Umbilical cord (tissue), 2 donors: ENCODE results near the gene CIAO3. TPM values are rescaled to one million over a fixed set of nuclear protein-coding genes. Genes with fewer than 3 reads are reported as not detected.
A peak's percentile ranks its signal among the peaks of the same experiment; 100 is the strongest.

Experiments used
- DNase-seq: peaks from one replicate; pipeline ENCODE4 v3.0.0-alpha.2; 2015; ENCODE audit warnings: low spot score
- total RNA-seq: library from RNA; depleted of rRNA; stranded (reverse); fragments of >200 nt; gene quantifications from one replicate; pipeline ENCODE4 v1.2.3, GENCODE V29; 2014; ENCODE audit warnings: low replicate concordance; ENCODE audit not compliant: insufficient read depth

CIAO3 gene
- total RNA-seq, 1 donor from 2014 or later: 32.5 TPM

DNA sequence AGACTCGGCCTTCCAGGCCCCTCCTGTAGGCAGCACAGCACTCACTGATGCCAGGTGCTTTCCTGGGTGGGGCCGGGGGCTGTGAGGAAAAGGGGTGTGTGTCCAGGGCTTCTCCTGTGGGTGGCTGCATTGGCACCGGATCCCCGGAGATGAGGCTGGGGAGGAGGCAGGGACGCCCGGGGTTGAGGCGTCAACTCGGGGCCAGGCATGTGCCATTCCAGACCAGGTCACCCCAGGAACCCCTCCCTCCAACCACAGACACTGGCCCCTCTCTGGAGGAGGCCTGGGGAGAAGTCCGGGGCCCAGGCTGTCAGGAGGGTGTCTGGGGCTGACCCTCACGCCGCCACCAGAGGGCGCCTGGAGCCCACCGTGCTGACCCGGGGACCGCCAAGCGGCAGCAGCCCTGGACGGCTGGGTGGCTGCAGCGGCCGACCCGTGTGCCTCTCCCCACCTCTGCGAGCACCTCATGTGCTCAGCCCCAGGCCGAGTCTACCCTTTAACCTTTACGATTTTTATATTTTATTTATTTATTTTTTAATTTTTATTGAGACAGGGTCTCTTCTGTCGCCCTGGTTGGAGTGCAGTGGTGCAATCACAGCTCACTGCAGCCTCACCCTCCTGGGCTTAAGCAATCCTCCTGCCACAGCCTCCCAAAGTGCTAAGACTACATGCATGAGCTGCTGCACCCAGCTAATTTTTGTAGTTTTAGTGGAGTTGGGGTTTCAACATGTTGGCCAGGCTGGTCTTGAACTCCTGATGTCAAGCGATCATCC, 29.1 kb downstream of the CIAO3 start:
- DNase-seq: peak; percentile 54

DNA sequence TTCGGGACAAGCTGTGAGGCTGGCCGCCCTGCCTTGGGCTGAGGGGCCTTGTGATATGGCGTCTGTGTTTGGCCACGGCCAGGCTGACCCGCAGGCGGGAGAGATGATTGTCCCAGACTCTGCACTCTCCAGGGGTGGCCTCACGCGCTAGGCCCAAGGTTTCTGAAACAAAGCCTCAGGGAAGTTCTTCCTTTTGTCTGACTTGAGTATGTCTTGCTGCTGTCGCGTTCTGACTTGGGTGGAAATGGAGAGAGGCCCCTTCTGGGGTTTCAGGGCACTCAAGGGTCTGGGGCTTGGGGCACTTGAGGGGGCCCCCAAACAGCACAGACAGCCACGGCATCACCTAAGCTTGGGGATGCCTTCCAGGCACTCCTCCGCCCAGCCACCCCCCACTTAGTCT, 29.7 kb downstream of the CIAO3 start:
- DNase-seq: no peak

DNA sequence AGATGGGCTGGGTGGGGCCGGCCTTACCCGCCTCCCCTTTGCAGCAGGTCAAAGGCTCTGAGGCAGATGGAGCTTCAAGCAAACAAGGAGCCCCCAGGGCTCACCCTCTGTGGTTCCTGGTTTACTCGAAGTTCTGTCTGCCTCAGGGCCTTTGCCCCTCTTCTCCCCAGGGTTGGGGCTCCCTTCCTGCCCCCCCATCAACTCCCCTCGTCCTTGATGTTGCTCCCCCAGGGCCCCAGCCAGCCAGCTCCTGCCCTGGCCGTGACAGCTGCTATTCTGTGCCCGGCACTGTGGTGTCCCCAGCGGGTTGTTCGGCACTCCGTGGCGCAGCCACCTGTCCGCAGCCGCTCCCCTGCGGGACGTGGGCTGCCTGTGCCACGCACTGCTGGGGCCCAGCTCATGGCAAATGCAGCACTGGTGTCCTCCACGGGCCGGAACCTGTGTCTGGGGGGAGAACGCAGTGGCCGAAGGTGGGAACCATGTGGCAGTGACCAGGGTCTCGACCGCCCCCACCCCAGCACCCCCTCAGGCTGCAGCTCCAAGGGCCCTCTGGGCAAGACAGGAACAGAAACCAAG, 30.2 kb downstream of the CIAO3 start:
- no peak for DNase-seq

DNA sequence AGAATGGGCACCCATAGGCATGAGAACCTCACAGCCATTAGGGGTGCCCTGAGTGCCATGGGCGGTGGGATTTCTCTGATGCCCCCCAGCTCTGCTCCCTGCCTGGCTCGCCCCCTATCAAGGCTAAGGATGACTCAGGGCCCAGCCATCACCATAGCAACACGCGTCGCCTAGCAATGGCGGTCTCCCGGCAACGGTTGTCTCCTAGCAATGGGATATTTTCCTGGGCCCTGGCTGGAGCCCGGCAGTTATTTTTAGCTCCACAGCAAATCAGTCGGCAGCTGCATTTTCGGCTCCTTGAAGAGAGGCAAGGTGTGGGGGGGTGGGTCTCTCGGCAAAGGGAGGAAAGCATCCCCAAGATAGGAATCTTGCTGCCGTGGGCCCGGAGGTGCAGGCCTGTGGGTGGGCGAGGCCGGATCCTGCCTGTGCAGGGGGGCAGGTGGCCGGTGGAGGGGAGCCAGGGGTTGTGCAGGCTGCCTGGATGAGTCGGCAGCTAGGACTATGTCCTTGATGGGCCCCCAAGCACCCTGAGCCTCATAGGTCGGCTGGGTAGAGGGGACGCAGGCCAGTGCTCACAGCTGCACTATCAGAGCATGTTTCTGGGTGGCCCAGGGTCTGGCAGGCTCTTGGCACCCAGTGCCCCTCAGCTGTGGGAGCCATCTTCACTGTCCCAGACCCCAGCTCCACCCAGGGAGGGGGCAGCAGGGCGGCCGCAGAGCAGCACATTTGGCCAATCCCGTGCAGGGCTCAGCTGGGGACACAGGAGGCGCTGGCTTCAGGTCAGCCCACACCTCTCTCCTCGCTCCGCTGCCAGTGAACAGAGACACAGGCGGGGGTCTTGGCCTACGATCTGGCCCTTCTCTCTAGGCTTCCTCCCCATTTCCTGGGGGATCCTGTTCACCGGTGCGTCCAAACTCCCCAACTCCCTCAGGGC, 31.0 kb downstream of the CIAO3 start:
- DNase-seq: peak; percentile 63

DNA sequence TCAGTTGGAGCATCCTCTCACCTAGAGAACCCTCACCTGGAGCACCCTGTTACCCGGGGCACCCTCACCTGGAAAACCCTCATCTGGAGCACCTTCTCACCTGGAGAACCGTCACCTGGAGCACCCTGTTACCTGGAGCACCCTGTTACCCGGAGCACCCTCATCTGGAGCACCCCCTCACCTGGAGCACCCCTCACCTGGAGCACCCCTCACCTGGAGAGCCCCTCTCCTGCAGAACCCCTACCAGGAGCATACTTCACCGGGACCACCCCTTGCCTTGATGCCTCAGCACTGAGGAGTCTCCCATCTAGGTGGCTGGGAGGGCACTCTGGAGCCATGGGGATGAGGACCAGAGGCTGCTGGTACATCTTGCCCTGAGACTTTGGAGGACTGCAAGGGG, 31.8 kb downstream of the CIAO3 start:
- no peak for DNase-seq

DNA sequence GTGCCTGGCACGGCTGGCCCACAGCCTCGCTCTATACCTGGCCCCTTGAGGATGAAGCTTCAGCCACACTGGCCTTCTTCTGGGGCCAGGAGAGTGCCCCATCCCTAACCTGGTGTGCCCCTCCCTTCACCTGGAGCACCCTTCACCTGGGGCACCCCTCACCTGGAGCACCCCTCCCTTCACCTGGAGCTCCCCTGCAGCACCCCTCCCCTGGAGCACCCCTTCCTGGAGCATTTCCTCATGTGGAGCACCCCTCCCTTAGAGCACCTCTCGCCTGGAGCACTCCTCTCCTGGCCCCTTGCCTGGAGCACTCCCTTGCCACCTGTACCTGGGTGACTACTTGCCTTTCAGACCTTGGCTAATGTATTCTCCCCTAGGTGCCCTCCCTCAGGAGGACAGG, 32.8 kb downstream of the CIAO3 start:
- no peak for DNase-seq

DNA sequence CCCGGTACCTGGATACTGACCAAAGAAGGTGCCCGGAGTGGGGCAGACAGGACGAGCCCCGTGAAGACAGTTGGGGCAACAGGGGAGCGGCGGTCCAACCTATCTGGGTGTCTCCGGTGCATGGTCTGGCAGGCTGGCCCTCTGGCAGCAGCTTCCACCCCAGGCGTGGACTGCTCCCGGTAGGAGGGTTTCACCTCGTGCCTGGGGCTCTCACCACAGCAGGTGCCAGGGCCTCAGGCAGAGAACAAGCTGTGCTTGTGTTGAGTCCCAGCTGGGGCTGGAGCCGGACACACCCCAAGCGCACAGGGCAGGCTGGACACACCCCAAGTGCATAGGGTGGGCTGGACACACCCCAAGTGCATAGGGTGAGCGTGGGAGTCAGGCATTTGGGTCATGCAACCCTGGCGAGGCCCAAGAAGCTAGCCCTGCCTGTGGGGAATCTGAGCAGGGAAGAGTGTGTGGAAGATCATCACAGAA, 33.7 kb downstream of the CIAO3 start:
- no peak for DNase-seq

DNA sequence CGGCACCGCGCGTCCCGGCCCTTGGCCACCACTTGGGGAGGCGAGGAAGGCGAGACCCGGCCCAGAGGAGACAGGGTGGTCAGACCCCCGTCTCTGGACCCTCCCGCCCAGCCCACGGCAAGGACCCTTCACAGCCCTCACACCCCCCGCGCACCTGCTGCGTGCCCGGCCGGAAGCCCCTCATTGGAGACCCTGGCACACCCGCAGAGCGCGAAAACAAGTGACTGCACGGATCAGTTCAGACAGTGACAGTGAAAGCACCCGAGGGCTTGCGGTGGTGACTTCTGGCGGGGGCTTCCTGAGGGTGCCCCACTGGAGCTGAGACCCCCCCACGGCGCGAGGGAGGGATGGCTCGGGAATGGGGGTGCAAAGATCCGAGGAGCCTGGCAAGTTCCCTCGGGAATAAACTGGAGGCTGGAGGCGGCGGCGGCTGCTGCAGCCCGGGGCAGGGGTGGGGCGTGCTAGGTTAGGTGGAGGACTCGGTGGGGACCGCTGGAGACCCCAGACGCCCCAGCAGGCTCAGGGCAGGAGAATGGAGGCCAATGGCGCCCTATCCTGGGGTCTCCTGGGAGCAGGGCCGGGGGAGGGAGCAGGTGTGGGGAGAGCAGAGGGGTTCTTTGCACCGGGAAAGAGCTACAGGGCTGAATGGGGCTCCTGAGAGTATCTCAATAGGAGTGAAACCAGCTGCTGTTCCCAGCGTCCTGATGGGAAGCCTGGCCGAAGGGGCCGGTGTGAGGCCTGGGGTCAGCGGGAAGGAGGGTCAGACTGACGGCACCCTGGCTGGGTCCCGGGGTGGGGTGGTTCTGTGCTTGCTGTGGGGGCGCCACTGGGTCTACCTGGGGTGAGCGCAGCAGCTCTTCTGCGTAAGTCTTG, 34.4 kb downstream of the CIAO3 start:
- DNase-seq: no peak

DNA sequence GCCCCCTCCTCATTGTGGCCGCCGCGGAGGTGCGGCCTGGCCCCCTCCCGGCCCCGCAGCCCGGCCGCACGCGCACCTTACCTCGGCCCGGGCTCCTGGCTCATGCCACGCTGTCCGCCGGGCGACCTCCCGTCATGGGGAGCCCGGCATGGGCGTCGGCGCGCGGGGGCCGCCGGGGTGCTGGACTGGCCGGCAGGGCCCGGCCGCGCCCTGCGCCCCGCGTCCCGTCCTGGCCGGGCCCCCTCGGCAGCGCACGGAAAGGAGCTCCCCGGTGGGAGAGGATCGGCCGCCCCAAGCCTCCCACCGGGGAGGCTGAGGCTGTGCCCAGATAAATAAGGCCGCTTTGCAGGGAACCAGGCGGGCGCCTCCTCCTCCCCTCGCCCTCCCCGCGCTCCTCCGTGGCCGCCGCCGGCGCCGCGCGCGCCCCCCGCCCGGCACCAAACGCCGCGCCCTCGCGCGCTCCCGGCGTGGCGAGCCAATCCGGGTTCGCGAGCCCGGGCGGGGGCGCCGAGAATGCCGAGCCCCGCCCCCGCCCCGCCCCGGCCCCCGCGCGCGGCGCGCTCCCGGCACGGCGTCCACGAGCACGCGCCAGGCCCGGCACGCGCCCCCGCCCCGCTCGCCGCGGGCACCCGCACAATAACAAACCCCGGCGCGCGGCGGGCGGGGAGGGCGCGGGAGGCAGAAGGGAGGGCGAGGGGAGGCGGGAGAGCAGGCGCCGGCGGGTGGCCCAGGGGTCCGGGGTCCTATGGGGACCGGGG, 35.2 kb downstream of the CIAO3 start, which contains the start of gene FBXL16:
FBXL16 (minus strand) TSS at position 371 of the 758 bp plus-strand sequence. CDS start 8,396 bp downstream, outside the sequence.
- DNase-seq: no peak

DNA sequence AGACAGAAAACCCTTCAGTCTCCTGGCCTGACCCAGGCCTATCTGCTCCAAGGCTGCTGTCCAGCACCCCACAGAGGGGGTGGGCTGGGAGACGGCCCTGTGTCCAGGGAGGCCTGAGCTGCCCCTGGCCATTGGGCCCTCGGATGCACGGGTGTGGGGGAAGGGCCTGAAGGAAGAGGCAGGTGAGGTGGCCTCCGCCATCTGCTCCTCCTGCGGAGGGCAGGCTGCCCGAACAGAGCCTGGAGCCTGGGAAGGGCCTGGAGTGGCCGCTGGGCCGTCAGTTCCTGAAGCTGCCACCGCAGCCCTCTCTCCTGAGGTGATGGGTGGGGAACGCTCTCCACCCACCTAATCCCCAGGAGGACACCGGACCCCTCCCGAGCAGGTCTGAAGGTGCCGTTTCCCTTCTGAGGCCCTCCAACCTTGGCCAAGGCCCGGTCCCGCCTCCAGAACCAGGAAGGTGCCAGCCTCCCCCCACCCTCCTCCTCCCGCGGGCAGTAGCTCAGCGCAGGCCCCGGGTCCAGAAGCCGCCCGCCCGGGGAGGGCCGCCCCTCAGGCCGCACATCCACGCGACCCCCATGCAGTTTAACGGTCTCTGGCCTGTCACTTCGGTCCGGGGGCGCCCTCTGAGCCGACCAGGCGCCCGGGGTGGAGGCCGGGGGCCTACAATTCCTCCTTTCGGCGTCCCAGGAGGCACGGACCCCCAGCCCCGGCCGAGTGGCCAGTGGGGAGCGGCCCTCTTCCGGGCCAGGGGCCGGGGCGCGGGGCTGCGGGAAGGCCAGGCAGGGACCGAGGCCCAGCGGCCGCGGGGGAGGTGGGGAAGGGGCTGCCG, 36.0 kb downstream of the CIAO3 start:
- no peak for DNase-seq

DNA sequence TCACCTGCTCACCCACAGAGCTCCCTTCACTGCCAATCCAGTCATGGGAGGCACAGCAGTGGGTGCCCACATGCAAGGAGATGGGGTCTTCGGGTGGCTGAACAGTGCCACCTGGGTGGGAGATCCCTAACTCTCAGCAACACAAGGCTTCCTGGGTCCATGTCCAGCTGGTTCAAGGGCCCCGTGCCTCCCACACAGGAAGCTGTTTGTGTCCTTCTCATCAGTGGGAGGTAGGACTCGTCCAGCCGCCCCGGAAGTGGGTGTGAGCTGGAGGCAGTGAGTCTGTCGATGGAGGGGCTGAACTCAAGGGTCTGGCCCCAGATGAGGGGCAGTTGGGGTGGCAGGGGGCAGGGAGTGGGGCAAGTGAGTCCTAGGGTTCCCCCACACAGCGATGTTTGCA, 36.8 kb downstream of the CIAO3 start:
- no peak for DNase-seq

DNA sequence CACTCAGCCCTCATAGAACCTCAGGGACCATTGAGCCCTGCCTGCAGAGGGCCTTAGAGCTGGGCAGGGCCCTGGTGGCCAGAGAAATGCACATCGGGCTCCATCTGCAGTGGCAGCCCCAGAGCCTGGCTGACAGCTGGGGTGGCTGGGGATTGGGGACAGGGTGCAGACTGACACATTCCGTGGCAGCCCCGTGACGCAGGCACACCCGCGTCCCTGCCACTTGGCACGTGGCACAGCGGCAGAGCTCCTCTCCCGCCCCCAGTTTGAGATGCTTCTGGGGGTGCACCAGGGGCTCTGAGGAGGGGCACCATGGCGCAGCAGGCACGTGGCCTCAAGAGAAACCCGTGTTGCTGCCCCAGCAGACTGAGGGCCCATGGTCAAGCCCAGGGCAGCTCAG, 37.4 kb downstream of the CIAO3 start:
- no peak for DNase-seq

DNA sequence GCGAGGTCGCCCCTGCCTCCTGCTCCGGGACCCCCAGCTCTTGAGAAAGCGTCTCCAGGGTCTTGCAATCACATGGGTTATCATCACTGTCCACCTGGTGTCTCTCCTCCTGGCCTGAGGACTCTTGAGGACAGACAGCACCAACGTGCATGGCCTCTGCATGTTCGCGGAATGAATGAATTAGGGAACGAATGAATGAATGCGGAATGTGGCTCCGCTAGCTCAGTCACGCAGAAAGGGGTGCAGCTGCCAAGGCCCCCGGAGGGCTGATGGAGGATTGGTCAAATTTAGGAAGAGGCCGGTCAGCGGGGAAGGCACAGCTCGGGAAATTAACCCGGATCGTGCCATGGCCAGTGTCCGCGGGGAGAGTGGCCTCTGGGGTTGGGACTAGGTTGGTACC, 38.5 kb downstream of the CIAO3 start:
- no peak for DNase-seq

DNA sequence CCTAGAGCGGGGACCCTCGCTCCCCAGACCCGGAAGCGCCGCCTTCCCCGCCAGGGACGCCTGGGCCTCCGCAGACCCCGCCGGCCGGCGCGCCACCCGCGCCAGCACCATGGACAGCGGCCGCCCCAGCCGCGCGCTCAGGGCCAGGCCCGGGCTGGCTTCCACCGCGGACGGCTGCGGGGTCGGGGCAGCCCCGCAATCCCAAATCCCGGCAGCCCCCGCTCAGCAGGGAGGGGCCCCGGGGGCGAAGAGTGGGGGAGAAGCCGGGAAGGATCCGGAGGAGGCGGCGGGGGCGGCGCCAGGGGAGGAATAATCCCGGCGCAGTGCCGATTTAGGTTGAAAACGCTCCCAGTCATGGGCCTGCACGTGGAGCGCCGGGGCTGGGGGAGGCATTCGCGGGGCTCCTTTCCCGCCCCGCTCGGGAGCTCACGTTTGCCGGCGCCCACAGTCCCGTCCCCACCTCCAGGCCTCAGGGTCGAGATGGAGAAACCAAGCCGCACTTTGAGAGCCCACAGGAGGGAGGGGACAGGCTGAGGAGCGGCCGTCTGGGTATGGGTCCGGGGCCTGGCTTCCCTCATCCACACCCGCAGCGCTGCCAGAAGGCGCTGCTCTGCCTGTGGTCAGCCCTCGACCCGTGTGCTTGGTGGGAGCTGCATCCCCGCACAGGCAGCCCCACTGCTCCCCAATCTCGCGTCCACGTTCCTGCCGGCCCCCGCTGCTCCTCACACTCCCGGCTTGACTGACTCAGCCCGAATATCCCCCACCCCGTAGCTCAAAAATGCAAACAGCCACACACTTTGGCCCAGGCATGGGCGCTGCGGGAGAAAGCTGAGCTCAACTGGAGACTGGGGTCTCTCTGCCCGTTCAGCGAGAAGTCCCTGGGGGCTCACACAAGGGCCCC, 39.9 kb downstream of the CIAO3 start:
- no peak for DNase-seq

DNA sequence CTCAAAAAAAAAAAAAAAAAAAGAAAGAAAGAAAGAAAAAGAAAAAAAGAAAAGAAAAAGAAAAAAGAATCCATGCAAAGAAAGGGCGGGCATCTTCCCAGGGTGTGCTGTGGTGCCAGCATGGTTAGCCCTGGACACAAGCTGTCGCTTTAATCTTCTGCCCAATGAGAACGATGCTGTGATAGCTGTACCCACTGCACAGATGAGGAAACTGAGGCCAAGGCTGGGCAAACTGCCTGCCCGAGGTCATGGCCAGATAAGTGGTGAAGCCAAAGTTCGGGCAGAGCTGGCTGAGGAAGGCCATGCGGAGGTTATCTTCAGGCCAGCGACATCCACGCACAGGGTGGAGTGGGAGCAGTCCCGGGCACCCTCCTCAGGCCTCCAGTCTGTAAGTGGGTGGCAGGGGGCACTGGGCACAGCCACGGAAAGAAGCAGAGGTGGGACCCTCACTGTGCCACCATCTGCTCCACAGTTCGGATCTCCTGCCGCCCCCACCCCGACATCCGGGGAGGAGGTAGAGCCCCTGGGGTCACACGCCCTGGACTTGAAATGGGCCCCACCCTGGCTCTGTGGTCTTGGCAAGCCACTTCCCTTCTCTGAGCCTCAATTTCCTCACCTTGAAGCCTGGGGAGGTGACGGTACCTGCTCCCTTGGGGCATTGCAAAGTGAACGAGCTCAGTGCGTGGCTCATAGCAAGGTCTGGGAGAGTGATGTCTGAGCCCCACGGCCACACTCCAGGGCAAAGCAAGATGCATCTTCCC, 41.7 kb downstream of the CIAO3 start:
- DNase-seq: no peak

DNA sequence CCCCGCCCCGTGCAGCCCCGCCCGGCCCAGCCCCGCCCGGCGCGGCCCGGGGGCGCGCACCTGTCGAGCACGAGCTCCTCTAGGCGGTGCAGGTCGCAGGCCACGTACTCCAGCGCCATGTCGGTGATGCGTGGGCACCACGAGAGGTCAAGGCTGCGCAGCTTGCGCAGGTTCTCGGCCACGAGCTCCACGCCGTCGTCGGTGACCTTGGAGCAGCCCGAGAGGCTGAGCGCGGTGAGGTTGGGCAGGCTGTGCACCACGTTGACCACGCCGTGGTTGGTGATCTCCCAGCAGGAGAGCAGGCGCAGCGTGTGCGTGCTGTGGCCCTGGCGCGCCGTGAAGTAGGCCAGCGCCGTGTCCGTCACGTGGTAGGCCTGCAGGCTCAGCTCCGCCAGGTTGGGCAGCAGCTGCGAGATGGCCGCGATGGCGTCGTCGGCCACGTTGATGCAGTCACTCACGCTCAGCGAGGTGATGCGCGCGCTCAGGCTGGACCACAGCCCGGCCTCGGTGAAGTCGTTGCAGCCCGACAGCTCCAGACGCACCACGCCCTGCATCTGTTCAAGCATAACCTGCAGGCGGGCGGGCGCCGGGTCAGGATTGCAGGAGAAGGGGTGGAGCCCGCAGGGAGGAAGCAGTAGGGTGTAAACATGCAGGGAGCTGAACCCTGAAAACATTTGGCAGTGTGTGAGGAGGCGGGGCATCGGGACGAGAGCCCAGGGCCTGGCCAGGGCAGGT, 45.3 kb downstream of the CIAO3 start:
- no peak for DNase-seq

DNA sequence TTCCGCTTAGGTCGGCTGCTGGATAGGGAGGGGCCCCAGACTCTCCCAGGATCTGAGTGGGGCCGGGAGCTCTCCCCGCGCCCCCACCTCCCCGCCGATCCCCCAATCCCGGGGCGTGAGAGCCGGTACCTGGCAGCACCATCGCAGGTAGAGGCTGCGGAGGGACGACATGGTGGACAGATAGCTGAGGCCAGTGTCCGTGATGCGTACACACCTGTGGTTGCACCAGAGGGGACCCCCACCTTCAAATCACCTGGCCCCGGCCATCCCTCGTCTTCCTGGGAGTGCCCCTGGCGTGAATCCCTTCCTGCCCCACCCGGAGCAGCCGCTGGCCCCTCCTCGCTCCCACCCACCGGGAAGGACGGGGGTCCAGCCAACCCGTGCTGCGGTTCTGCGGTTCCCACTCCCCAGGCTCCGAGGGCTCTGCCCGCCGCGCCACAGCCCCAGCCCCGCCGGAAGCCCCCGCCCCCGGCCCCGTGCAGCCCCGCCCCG, 45.9 kb downstream of the CIAO3 start:
- no peak for DNase-seq
